Smooth muscle cell (in vitro differentiated cells): ENCODE data around the gene AHCYL1. TPM values are rescaled to one million over a fixed set of nuclear protein-coding genes. Genes with fewer than 3 reads are reported as not detected.
A peak's percentile ranks its signal among the peaks of the same experiment; 100 is the strongest.

Experiments used
- DNase-seq: peaks from one replicate; lab custom pipeline; 2025; ENCODE audit not compliant: unreplicated experiment; lab: John Stamatoyannopoulos, UW
- H2AFZ ChIP-seq: fragments of 200-600 bp; sonication (generic); 2 replicates; pipeline ENCODE4 v1.6.0; 2016; ENCODE audit warnings: antibody characterized with exemption, low read depth, mild to moderate bottlenecking
- H3F3A ChIP-seq: fragments of 200-600 bp; sonication (generic); 2 replicates; pipeline ENCODE4 v1.6.0; 2017; ENCODE audit warnings: antibody characterized with exemption, low read depth
- H3K27ac ChIP-seq: fragments of 200-600 bp; sonication (generic); 2 replicates; pipeline ENCODE4 v1.5.1; 2016; ENCODE audit warnings: low read depth, mild to moderate bottlenecking
- H3K27me3 ChIP-seq: fragments of 200-600 bp; sonication (generic); 2 replicates; pipeline ENCODE4 v1.6.1; 2016; ENCODE audit warnings: low read depth, mild to moderate bottlenecking
- H3K36me3 ChIP-seq: fragments of 200-600 bp; sonication (generic); 2 replicates; pipeline ENCODE4 v1.5.1; 2016; ENCODE audit warnings: low read depth
- H3K4me1 ChIP-seq: fragments of 200-600 bp; sonication (generic); 2 replicates; pipeline ENCODE4 v1.5.1; 2016; ENCODE audit warnings: low read depth
- H3K4me2 ChIP-seq: fragments of 200-600 bp; sonication (generic); 2 replicates; pipeline ENCODE4 v1.6.0; 2016; ENCODE audit warnings: mild to moderate bottlenecking
- H3K4me3 ChIP-seq: fragments of 200-600 bp; sonication (generic); 2 replicates; pipeline ENCODE4 v1.5.1; 2016; ENCODE audit warnings: mild to moderate bottlenecking
- H3K79me2 ChIP-seq: fragments of 200-600 bp; sonication (generic); 2 replicates; pipeline ENCODE4 v1.6.0; 2016; ENCODE audit warnings: low read depth, mild to moderate bottlenecking
- H3K9ac ChIP-seq: fragments of 200-600 bp; sonication (generic); 2 replicates; pipeline ENCODE4 v1.6.0; 2016; ENCODE audit warnings: low read depth
- H3K9me3 ChIP-seq: fragments of 200-600 bp; sonication (generic); replicated peaks from 2 replicates; pipeline ENCODE4 v1.5.1; 2016; ENCODE audit warnings: low read depth
- H4K20me1 ChIP-seq: fragments of 200-600 bp; sonication (generic); 2 replicates; pipeline ENCODE4 v1.6.0; 2016; ENCODE audit warnings: low read depth
- WGBS: methylation state at CpG from one replicate; pipeline ENCODE4 v1.1.7; 2016; ENCODE audit warnings: low lambda C conversion rate; 5-methylcytosine and 5-hydroxymethylcytosine counted together
- polyA plus RNA-seq: library from polyadenylated mRNA; unstranded; fragments of >200 nt; fragmentation: Nextera tagmentation; extraction: Ambion mirVana; gene quantifications from 2 replicates; pipeline ENCODE4 v1.2.1, GENCODE V29; 2016
- total RNA-seq: library from RNA; depleted of rRNA; stranded (reverse); fragments of >200 nt; gene quantifications from 2 replicates; pipeline ENCODE4 v1.2.3, GENCODE V29; 2014
- TF ChIP-seq, protein P1 (sequence below): fragments of 200-600 bp; sonication (generic); IDR thresholded peaks from 2 replicates; pipeline ENCODE4 v1.5.1; 2017; ENCODE audit warnings: borderline replicate concordance, mild to moderate bottlenecking, antibody characterized with exemption; ENCODE audit not compliant: insufficient read depth, poor library complexity, severe bottlenecking

Gene AHCYL1
- total and polyA plus RNA-seq, 2 experiments from 2014 or later = 79.5 to 144 TPM

DNA sequence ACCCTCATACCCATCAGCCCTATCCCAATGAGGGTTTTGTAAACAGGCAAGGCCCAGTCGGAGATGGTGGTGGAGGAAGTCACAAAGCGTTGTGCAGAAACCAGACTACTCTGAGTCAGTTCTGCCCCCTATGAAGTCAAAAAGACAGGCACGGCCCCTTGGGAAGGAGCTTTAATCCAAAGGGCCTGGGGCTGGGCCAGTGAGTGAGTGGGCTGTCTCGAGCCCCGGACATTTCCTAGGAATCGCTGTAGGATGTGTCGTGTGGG is 442 bp upstream of the AHCYL1 start:
- Histone ChIP-seq H2AFZ (peak overlapping the region; percentile 53), H3K4me3 (no peak overlapping the region), H3F3A (peaks cover 8% of the 10 kb centered on the region), H3K4me1 (peaks cover 25% of the 10 kb centered on the region), H3K79me2 (peaks cover 45% of the 10 kb centered on the region), H3K9me3 (no peaks in the 10 kb centered on the region), H3K9ac (no peak overlapping the region), H4K20me1 (peaks cover 36% of the 10 kb centered on the region), H3K27me3 (no peaks in the 10 kb centered on the region), H3K27ac (peak overlapping the region; percentile 100), H3K4me2 (peak overlapping the region; percentile 77), H3K36me3 (no peaks in the 10 kb centered on the region)
- DNase-seq = no peak
- WGBS = 3% methylated on average over 7 of the region's 7 CpGs
- TF ChIP-seq, protein P1, sequence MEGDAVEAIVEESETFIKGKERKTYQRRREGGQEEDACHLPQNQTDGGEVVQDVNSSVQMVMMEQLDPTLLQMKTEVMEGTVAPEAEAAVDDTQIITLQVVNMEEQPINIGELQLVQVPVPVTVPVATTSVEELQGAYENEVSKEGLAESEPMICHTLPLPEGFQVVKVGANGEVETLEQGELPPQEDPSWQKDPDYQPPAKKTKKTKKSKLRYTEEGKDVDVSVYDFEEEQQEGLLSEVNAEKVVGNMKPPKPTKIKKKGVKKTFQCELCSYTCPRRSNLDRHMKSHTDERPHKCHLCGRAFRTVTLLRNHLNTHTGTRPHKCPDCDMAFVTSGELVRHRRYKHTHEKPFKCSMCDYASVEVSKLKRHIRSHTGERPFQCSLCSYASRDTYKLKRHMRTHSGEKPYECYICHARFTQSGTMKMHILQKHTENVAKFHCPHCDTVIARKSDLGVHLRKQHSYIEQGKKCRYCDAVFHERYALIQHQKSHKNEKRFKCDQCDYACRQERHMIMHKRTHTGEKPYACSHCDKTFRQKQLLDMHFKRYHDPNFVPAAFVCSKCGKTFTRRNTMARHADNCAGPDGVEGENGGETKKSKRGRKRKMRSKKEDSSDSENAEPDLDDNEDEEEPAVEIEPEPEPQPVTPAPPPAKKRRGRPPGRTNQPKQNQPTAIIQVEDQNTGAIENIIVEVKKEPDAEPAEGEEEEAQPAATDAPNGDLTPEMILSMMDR = no peak

DNA sequence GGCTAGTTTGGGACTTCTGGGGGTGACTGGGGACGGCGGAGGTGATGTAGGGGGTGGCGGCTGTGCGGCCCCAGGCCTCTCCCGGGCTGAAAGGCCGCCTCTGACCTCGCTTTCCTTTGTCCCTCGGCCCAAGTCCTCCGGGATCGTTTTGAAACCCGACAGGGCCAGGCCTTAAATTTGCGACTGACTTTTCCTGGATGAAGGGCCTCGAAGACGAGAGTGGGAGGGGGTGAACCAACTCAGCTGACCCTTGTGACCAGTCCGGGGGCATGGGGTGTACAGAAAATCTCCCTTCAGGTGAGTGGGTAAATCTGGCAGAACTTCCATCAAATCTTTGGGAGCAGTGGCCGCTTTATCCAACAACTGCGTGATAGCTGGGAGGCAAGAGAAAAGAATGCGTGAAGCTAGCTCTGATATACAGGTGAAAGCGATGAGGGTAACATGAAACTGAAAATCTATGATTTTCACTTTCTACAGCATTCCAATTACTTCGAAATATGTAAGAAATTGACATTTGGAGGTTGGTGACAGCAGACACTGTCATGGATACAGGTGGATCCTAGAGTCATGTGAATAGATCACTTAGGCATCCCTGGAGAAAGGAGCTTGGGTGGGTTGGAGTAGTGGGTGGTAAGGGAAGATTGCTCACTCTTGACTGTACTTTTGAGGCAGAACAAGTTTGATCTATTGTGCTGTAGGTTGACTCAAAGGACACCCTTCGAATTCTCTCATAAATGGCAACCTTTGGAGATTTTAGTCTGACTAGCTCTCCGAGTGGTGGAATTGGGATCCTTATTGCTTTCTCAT is 885 bp downstream of the AHCYL1 start:
- Histone ChIP-seq H3K4me1 (peaks cover 25% of the 10 kb centered on the region), H3K4me3 (peak overlapping the region; percentile 91), H3K36me3 (no peaks in the 10 kb centered on the region), H4K20me1 (peaks cover 47% of the 10 kb centered on the region), H3K9me3 (no peaks in the 10 kb centered on the region), H3K9ac (peak overlapping the region; percentile 100), H3K27me3 (no peaks in the 10 kb centered on the region), H3F3A (peaks cover 8% of the 10 kb centered on the region), H2AFZ (no peak overlapping the region), H3K4me2 (peak overlapping the region; percentile 86), H3K27ac (peak overlapping the region; percentile 100), H3K79me2 (peaks cover 58% of the 10 kb centered on the region)
- TF ChIP-seq, protein P1 = no peak
- no peak for DNase-seq
- 9% methylated on average over 20 of the region's 22 CpGs for WGBS

DNA sequence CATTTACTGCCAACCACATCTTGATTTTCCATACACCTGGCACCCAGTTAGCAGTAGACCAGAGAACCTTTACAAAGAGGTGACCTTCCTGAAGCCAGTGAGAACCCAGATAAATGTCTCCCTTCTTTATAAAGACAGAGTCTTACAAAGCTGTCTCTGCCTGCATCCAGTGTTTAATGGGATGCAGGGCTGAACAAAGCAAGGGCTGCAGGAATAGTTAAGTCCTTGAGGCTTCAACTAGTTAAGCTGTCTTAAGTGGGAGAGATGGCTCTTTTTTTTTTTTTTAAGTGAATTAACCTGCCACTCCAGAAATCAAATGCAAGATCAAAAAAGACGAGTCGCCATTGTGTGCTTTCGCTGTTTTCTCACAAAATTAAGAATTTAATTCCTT is 1.5 kb downstream of the AHCYL1 start:
- Histone ChIP-seq H2AFZ (no peak overlapping the region), H3K4me2 (peak overlapping the region; percentile 86), H3K27me3 (no peaks in the 10 kb centered on the region), H4K20me1 (peaks cover 53% of the 10 kb centered on the region), H3K4me3 (peak overlapping the region; percentile 91), H3K9me3 (no peaks in the 10 kb centered on the region), H3K27ac (peak overlapping the region; percentile 100), H3K9ac (peak overlapping the region; percentile 100), H3K4me1 (peaks cover 25% of the 10 kb centered on the region), H3F3A (peaks cover 8% of the 10 kb centered on the region), H3K79me2 (peaks cover 64% of the 10 kb centered on the region), H3K36me3 (no peaks in the 10 kb centered on the region)
- DNase-seq = no peak
- 76% methylated on average over 3 of the region's 3 CpGs for WGBS
- TF ChIP-seq, protein P1 = no peak
